GM12874 (cell line): ENCODE data around the gene BMPR1B.

Source experiments
- CTCF ChIP-seq: IDR thresholded peaks from 2 replicates; pipeline ENCODE4 v1.5.1; 2011; ENCODE audit warnings: low read depth, mild to moderate bottlenecking, control low read depth, low read length, moderate library complexity; ENCODE audit not compliant: insufficient read depth

The BMPR1B gene

GRCh38 chr4:94929696-94930095 is 171.9 kb downstream of the BMPR1B start:
- TF ChIP-seq CTCF: no peak

GRCh38 chr4:94931626-94932025 is 173.9 kb downstream of the BMPR1B start:
- TF ChIP-seq CTCF: no peak

- TF ChIP-seq CTCF: no peak
Measured at GRCh38 chr4:94932366-94932765, 174.6 kb downstream of the BMPR1B start.

GRCh38 chr4:94933799-94934198 is 176.0 kb downstream of the BMPR1B start:
- TF ChIP-seq CTCF: no peak

GRCh38 chr4:94934201-94934600 is 176.4 kb downstream of the BMPR1B start:
- no peak for TF ChIP-seq CTCF

- no peak for TF ChIP-seq CTCF
Measured at GRCh38 chr4:94934864-94935263, 177.1 kb downstream of the BMPR1B start.

GRCh38 chr4:94936854-94937253 is 179.1 kb downstream of the BMPR1B start:
- TF ChIP-seq CTCF: no peak

- no peak for TF ChIP-seq CTCF
Measured at GRCh38 chr4:94939791-94940519, 182.2 kb downstream of the BMPR1B start.
